NCI-H1105 treated with DMSO at 0.1 percent for 48 hours (cell line): Measurements from ENCODE around the gene GGPS1.
A peak's percentile ranks its signal among the peaks of the same experiment; 100 is the strongest.
"Not testable (repeated sequence)": the region's sequence is repeated elsewhere in the genome, so short reads cannot be mapped to it uniquely, and the experiment has no call there.

Experiments
- DNase-seq: peaks from one replicate; lab custom pipeline; 2025; lab: John Stamatoyannopoulos, UW

GGPS1 gene

GRCh38 chr1:235339746-235340145 is 11.4 kb downstream of the GGPS1 start:
- DNase-seq = no peak

GRCh38 chr1:235341334-235341733 is 13.0 kb downstream of the GGPS1 start:
- no peak for DNase-seq

- DNase-seq = no peak
Measured at GRCh38 chr1:235342039-235342438, 13.7 kb downstream of the GGPS1 start.

- DNase-seq = no peak
Measured at GRCh38 chr1:235342471-235342870, 14.1 kb downstream of the GGPS1 start.

- no peak for DNase-seq
Measured at GRCh38 chr1:235343726-235344125, 15.4 kb downstream of the GGPS1 start.

GRCh38 chr1:235351441-235351840 is 23.1 kb downstream of the GGPS1 start:
- no peak for DNase-seq

- DNase-seq = no peak
Measured at GRCh38 chr1:235351898-235352297, 23.5 kb downstream of the GGPS1 start.

GRCh38 chr1:235357485-235358373 is 29.4 kb downstream of the GGPS1 start:
- DNase-seq = no peak

GRCh38 chr1:235358899-235359298 is 30.5 kb downstream of the GGPS1 start:
- DNase-seq = no peak

- not testable (repeated sequence) for DNase-seq
Measured at GRCh38 chr1:235364189-235364588, 35.8 kb downstream of the GGPS1 start.

GRCh38 chr1:235366286-235366685 is 37.9 kb downstream of the GGPS1 start:
- DNase-seq = no peak

GRCh38 chr1:235367000-235367908 is 38.9 kb downstream of the GGPS1 start, which contains the start of gene TBCE:
Gene TBCE (plus strand): TSS chr1:235367427. CDS start chr1:235380050, 12,623 bp downstream.
- peak; percentile 89 for DNase-seq

- DNase-seq = no peak
Measured at GRCh38 chr1:235368428-235368827, 40.1 kb downstream of the GGPS1 start.

- no peak for DNase-seq
Measured at GRCh38 chr1:235369802-235370201, 41.4 kb downstream of the GGPS1 start.

GRCh38 chr1:235375919-235376605 is 47.7 kb downstream of the GGPS1 start:
- no peak for DNase-seq

- not testable (repeated sequence) for DNase-seq
Measured at GRCh38 chr1:235378134-235378735, 49.9 kb downstream of the GGPS1 start.

GRCh38 chr1:235381955-235382739 is 53.8 kb downstream of the GGPS1 start:
- DNase-seq = not testable (repeated sequence)

- DNase-seq = not testable (repeated sequence)
Measured at GRCh38 chr1:235385633-235386032, 57.3 kb downstream of the GGPS1 start.

- no peak for DNase-seq
Measured at GRCh38 chr1:235391874-235392273, 63.5 kb downstream of the GGPS1 start.
